NCI-H2029 treated with DMSO at 0.1 percent for 48 hours (cell line): ENCODE data around the gene POLR3K.

Experiments used
- DNase-seq: peaks from one replicate; lab custom pipeline; 2025; lab: John Stamatoyannopoulos, UW

The POLR3K gene

GRCh38 chr16:78444-79150 is 25.2 kb upstream of the POLR3K start:
- DNase-seq: no peak

DNA sequence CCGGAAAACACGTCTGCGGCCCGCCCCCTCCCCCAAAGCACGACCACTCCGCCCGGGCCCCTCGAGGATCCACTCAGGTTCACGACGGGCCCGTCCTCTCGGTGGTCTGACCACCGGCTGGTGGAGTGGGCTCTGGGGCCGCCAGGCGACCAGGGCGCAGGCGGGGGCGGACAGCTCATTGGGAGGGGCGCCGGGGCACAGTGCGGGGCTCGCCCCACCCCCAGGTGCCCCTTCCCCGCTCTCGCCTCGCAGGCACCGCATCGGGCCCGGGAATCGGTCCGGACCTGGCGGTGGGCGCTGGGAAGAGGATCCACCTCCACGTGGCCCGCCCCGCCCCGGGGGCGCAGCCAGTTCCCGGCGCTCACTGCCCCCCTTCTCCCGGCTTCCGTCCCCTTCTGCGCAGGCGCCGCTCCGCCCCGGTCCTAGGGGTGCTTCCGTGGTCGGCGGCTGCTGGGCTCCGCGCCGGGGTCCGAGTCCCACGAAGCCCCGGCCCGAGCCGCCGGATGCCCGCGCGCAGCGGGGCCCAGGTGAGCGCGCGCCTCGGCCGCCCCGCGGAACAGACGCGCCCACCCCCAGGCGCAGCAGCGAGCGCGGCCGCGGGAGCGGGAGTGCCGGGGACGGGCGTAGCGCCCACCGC is 24.5 kb upstream of the POLR3K start, which contains the start of gene MPG:
Gene MPG (plus strand): TSS at position 419 of the 637 bp plus-strand sequence. CDS start 85 bp downstream, at position 504.
- DNase-seq: peak; percentile 21

DNA sequence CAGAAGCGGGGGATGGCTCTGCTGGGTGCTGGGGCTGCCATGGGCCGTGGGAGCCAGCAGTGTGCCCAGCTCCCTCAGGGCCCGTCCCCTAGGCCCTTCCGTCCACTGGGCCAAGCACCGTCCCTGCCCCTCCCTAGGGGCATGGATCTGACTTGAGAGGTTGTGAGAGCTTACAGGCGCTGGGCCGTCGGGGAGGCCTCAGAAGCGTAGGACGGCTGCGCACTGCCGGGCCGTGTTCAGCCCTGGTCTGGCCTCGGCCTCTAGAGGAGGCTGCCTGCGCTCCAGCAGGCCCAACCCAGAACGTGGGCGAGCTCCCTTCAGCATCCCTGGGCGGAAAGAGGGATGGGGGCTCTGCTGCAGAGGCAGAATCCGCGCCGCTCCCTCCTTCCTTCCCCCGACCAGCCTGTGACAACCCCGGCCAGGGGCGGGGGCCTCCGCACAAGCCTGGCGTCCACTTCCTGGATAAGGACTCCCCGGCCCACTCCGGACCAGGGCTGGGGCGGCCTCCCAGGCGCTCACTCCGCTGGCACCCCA is 23.9 kb upstream of the POLR3K start:
- DNase-seq: no peak

DNA sequence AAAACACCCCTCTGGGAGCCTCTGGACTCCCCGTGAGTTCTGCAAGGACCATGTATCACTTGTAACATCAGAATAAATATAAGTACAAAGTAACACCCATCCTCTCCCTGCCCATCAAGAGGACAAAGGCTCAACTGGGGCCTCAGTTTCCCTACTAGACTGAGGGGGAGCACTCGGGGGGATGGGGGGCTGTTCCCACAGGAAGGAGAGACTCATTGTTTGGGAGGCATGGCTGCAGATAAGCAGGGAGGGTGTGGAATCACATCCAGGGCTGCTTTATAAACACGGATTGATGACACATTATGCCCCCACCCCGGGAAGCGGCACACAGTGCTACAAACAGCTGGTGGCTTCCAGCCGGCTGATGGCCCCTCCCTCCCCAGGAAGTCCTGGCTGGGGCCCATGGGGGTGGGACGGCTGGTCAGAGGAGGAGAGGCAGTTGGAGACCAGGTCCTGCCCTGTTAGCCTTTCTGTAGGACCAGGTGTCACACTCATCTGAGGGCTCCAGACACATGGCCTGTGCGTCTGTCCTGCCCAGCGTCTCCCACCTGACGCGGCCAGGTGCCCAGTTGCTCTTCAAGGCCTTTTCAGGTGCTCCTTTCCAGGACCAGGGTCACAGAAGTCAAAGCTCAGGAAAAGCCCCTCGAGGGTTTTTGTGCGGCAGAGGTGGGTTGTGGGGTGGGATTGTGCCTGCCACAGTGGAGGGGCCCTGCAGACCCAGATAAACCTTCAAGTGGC is 23.3 kb upstream of the POLR3K start:
- DNase-seq: no peak

- DNase-seq: no peak
Observed at GRCh38 chr16:75580-76501, 22.4 kb upstream of the POLR3K start.

- no peak for DNase-seq
Observed at GRCh38 chr16:74747-75334, 21.4 kb upstream of the POLR3K start.

DNA sequence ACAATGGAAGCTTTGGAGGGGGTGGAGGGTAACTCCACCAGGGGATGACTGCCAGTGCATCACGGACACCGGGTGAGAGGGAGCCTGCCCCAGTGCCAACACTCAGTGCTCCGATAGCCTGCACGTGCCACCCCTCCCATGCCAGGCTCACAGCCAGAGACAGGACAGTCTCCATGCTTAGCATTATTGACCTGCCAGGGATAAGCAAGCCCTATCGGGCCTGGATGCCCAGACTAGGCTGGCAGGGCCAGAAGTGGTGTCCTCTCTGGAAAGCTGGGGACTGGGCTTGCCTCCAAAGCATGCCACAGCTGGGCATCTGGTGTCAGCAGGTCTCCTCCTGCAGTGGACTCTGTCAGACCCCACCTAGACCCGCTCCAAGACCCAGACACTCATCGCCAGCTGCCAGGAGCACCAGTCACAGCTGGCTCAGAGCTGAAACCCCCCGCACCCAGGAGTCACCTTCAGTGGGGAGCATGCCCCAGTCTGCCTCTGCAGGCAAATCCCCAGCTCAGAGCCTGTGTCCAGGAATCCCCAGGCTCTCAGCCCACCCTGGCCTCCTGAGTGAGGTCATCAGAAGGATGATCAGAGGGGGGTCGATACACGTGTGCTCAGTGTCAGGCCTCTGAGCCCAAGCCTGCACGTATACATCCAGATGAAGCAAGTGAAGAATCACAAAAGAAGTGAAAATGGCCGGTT is 20.8 kb upstream of the POLR3K start:
- DNase-seq: no peak

DNA sequence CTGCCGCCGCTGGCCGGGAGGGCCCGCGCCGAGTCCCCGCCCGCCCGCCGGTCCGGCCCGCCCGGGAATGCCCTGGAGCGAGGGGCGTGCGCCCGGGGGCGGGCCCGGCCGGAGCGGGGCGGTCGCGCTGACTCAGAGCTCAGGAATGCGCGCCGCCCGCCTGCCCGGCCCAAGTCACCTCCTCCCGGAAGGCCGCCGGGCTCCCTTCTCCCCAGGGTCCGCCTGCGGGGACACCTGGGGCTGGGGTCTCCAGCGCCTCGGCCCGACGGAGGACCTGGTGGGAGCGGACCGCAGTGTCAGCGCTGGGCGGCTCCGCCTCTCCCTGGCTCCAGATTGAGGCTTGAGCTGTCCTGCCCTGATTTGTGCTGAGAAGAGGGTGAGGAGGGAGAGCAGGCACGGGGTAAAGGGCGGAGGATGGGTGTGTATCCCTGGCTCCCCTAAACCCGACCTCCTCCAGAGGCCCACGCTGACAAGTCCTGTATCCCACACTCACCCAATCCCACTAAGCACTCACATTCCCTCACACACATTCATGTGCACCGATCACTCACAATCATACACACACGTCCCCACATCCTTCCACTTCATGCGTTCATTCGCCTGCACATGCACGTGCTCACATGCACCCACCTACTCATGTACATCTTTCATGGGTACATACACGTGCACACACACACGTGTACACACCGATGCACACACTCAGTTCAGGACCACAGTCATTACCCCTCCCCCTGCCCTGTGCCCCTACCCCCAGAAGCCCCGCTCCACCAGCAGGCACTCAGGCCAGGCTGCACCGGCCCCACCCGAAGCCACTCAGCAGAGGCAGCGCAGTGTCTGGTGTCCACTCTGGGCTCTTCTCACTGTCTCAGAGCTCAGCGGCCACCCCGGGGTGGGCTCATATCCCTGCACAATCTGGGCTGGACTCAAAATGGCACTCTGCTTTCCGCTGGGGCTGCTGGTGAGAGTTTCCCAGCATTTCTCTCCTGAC is 19.4 kb upstream of the POLR3K start, which contains the start of gene RHBDF1:
Gene RHBDF1 (minus strand): TSS at position 71 of the 988 bp plus-strand sequence. CDS start 7,616 bp downstream, outside the sequence.
- no peak for DNase-seq

GRCh38 chr16:71540-72401 is 18.4 kb upstream of the POLR3K start:
- DNase-seq: no peak

GRCh38 chr16:71210-71539 is 17.8 kb upstream of the POLR3K start:
- DNase-seq: no peak

DNA sequence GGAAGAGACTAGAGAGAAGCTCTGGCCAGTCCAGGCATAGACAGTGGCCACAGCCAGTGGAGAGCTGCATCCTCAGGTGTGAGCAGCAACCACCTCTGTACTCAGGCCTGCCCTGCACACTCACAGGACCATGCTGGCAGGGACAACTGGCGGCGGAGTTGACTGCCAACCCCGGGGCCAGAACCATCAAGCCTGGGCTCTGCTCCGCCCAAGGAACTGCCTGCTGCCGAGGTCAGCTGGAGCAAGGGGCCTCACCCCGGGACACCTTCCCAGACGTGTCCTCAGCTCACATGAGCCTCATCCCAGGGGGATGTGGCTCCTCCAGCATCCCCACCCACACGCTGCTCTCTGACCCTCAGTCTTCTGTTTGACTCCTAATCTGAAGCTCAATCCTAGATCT is 15.8 kb upstream of the POLR3K start:
- DNase-seq: no peak

GRCh38 chr16:67884-68789 is 14.7 kb upstream of the POLR3K start:
- DNase-seq: no peak

- peak; percentile 30 for DNase-seq
Observed at GRCh38 chr16:67183-67791, 13.9 kb upstream of the POLR3K start.

GRCh38 chr16:66309-67182 is 13.1 kb upstream of the POLR3K start:
- DNase-seq: no peak

GRCh38 chr16:65745-66144 is 12.3 kb upstream of the POLR3K start:
- DNase-seq: peak; percentile 29

DNA sequence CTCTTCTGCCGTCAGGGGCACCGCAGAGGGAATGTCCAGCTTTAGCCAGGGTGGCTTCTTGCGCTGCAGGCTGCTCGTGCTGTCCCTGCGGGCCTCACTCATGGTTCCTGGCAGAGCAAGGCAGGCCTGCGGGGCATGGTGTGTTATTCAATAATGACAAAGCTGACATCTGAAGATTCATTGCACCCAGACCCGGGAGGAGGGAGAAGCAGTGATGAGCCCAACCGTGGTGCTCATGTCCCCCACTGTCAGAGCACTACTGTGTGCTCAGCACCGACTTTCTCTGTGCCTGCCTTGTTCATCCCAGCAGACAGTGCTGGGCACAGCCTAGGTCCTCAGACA is 11.5 kb upstream of the POLR3K start:
- DNase-seq: no peak
